Smooth muscle cell (in vitro differentiated cells): ENCODE results near the gene FKBP1A. TPM values are rescaled to one million over a fixed set of nuclear protein-coding genes. Genes with fewer than 3 reads are reported as not detected.

Source experiments
- DNase-seq: peaks from one replicate; lab custom pipeline; 2025; ENCODE audit not compliant: unreplicated experiment; lab: John Stamatoyannopoulos, UW
- H2AFZ ChIP-seq: fragments of 200-600 bp; sonication (generic); 2 replicates; pipeline ENCODE4 v1.6.0; 2016; ENCODE audit warnings: antibody characterized with exemption, low read depth, mild to moderate bottlenecking
- H3F3A ChIP-seq: fragments of 200-600 bp; sonication (generic); 2 replicates; pipeline ENCODE4 v1.6.0; 2017; ENCODE audit warnings: antibody characterized with exemption, low read depth
- H3K27ac ChIP-seq: fragments of 200-600 bp; sonication (generic); 2 replicates; pipeline ENCODE4 v1.5.1; 2016; ENCODE audit warnings: low read depth, mild to moderate bottlenecking
- H3K27me3 ChIP-seq: fragments of 200-600 bp; sonication (generic); 2 replicates; pipeline ENCODE4 v1.6.1; 2016; ENCODE audit warnings: low read depth, mild to moderate bottlenecking
- H3K36me3 ChIP-seq: fragments of 200-600 bp; sonication (generic); 2 replicates; pipeline ENCODE4 v1.5.1; 2016; ENCODE audit warnings: low read depth
- H3K4me1 ChIP-seq: fragments of 200-600 bp; sonication (generic); 2 replicates; pipeline ENCODE4 v1.5.1; 2016; ENCODE audit warnings: low read depth
- H3K4me2 ChIP-seq: fragments of 200-600 bp; sonication (generic); 2 replicates; pipeline ENCODE4 v1.6.0; 2016; ENCODE audit warnings: mild to moderate bottlenecking
- H3K4me3 ChIP-seq: fragments of 200-600 bp; sonication (generic); 2 replicates; pipeline ENCODE4 v1.5.1; 2016; ENCODE audit warnings: mild to moderate bottlenecking
- H3K79me2 ChIP-seq: fragments of 200-600 bp; sonication (generic); 2 replicates; pipeline ENCODE4 v1.6.0; 2016; ENCODE audit warnings: low read depth, mild to moderate bottlenecking
- H3K9ac ChIP-seq: fragments of 200-600 bp; sonication (generic); 2 replicates; pipeline ENCODE4 v1.6.0; 2016; ENCODE audit warnings: low read depth
- H3K9me3 ChIP-seq: fragments of 200-600 bp; sonication (generic); replicated peaks from 2 replicates; pipeline ENCODE4 v1.5.1; 2016; ENCODE audit warnings: low read depth
- H4K20me1 ChIP-seq: fragments of 200-600 bp; sonication (generic); 2 replicates; pipeline ENCODE4 v1.6.0; 2016; ENCODE audit warnings: low read depth
- CTCF ChIP-seq: fragments of 200-600 bp; sonication (generic); IDR thresholded peaks from 2 replicates; pipeline ENCODE4 v1.5.1; 2017; ENCODE audit warnings: borderline replicate concordance, mild to moderate bottlenecking, antibody characterized with exemption; ENCODE audit not compliant: insufficient read depth, poor library complexity, severe bottlenecking
- WGBS: methylation state at CpG from one replicate; pipeline ENCODE4 v1.1.7; 2016; ENCODE audit warnings: low lambda C conversion rate; 5-methylcytosine and 5-hydroxymethylcytosine counted together
- polyA plus RNA-seq: library from polyadenylated mRNA; unstranded; fragments of >200 nt; fragmentation: Nextera tagmentation; extraction: Ambion mirVana; gene quantifications from 2 replicates; pipeline ENCODE4 v1.2.1, GENCODE V29; 2016
- total RNA-seq: library from RNA; depleted of rRNA; stranded (reverse); fragments of >200 nt; gene quantifications from 2 replicates; pipeline ENCODE4 v1.2.3, GENCODE V29; 2014

The FKBP1A gene
- total and polyA plus RNA-seq, 2 experiments from 2014 or later: 163 to 184 TPM

GRCh38 chr20:1393507-1393882 lies 641 bp upstream of the FKBP1A start:
- H2AFZ ChIP-seq: no peak overlapping the region
- WGBS: 76% methylated on average over 7 of the region's 7 CpGs

GRCh38 chr20:1392443-1392692 lies 486 bp downstream of the FKBP1A start:
- DNase-seq: no peak
- Histone ChIP-seq H3F3A (no peaks in the 10 kb centered on the region), H4K20me1 (peaks cover 48% of the 10 kb centered on the region), H3K79me2 (peaks cover 55% of the 10 kb centered on the region), H2AFZ (no peak overlapping the region), H3K4me1 (peaks cover 10% of the 10 kb centered on the region), H3K9me3 (no peaks in the 10 kb centered on the region), H3K9ac (peak overlapping the region; percentile 65), H3K27me3 (peaks cover 28% of the 10 kb centered on the region), H3K4me2 (peak overlapping the region; percentile 89), H3K27ac (peak overlapping the region; percentile 61), H3K36me3 (no peaks in the 10 kb centered on the region), H3K4me3 (peak overlapping the region; percentile 96)
- no peak for TF ChIP-seq CTCF
- 3% methylated on average over 12 of the region's 13 CpGs for WGBS

More at GRCh38 chr20:1393507-1393882, 641 bp upstream of the FKBP1A start:
- no peak for DNase-seq
- Histone ChIP-seq H4K20me1 (peaks cover 36% of the 10 kb centered on the region), H3K9ac (no peak overlapping the region), H3K4me2 (peak overlapping the region; percentile 89), H3K9me3 (no peaks in the 10 kb centered on the region), H3K79me2 (peaks cover 44% of the 10 kb centered on the region), H3K27ac (no peak overlapping the region), H3K4me1 (peaks cover 10% of the 10 kb centered on the region), H3K27me3 (peaks cover 35% of the 10 kb centered on the region), H3F3A (no peaks in the 10 kb centered on the region), H3K4me3 (peak overlapping the region; percentile 96), H3K36me3 (no peaks in the 10 kb centered on the region)
- TF ChIP-seq CTCF: no peak

- peak overlapping the region; percentile 65 for H3K9ac ChIP-seq
- H3K79me2 ChIP-seq: peaks cover 60% of the 10 kb centered on the region
- WGBS: 1% methylated on average over 16 of the region's 16 CpGs
- peaks cover 23% of the 10 kb centered on the region for H3K27me3 ChIP-seq
- H4K20me1 ChIP-seq: peaks cover 53% of the 10 kb centered on the region
- peak overlapping the region; percentile 96 for H3K4me3 ChIP-seq
- DNase-seq: no peak
- no peak for TF ChIP-seq CTCF
- peak overlapping the region; percentile 61 for H3K27ac ChIP-seq
- H3K4me2 ChIP-seq: peak overlapping the region; percentile 89
- no peaks in the 10 kb centered on the region for H3K9me3 ChIP-seq
- H2AFZ ChIP-seq: no peak overlapping the region
- H3F3A ChIP-seq: no peaks in the 10 kb centered on the region
- H3K36me3 ChIP-seq: no peaks in the 10 kb centered on the region
- peaks cover 10% of the 10 kb centered on the region for H3K4me1 ChIP-seq
Measured at GRCh38 chr20:1391640-1392442, 1.0 kb downstream of the FKBP1A start.
